Measurements from ENCODE around the gene NFX1.
"Not testable (repeated sequence)": the region's sequence is repeated elsewhere in the genome, so short reads cannot be mapped to it uniquely, and the experiment has no call there.

DNA sequence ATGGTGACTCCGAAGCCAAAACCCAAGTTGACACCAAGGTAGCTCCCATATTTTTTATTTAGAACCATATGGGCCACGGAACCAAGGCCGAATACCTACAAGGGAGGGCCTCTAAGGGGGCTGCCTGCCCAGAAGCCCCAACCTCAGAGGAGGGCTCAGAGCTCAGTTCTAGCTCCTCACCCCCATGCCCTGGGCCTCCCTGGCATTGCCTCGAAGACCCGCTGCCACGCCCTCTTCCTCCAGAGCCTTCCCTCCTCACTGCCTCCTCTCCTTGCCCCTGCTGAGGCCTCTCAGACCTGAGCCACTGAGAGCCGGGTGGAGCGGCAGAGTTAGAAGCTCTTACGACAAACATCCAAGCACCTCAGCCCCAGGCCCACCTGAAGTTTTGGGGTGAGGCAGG, 96.7 kb downstream of the NFX1 start:
- TF ChIP-seq, protein P1, sequence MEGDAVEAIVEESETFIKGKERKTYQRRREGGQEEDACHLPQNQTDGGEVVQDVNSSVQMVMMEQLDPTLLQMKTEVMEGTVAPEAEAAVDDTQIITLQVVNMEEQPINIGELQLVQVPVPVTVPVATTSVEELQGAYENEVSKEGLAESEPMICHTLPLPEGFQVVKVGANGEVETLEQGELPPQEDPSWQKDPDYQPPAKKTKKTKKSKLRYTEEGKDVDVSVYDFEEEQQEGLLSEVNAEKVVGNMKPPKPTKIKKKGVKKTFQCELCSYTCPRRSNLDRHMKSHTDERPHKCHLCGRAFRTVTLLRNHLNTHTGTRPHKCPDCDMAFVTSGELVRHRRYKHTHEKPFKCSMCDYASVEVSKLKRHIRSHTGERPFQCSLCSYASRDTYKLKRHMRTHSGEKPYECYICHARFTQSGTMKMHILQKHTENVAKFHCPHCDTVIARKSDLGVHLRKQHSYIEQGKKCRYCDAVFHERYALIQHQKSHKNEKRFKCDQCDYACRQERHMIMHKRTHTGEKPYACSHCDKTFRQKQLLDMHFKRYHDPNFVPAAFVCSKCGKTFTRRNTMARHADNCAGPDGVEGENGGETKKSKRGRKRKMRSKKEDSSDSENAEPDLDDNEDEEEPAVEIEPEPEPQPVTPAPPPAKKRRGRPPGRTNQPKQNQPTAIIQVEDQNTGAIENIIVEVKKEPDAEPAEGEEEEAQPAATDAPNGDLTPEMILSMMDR (IDR thresholded peaks at IDR 0.05): not testable (repeated sequence)
- TF ChIP-seq EZH2phosphoT487 (IDR thresholded peaks at IDR 0.05): not testable (repeated sequence)
